GM18861 (cell line): ENCODE data around the gene ACTL7A.
"Not testable (repeated sequence)": the region's sequence is repeated elsewhere in the genome, so short reads cannot be mapped to it uniquely, and the experiment has no call there.

Experiments
- ATAC-seq: cut with Tn5 transposase; IDR thresholded peaks from one replicate; pipeline ENCODE4 v1.9.1; 2021; ENCODE audit not compliant: unreplicated experiment

ACTL7A gene

DNA sequence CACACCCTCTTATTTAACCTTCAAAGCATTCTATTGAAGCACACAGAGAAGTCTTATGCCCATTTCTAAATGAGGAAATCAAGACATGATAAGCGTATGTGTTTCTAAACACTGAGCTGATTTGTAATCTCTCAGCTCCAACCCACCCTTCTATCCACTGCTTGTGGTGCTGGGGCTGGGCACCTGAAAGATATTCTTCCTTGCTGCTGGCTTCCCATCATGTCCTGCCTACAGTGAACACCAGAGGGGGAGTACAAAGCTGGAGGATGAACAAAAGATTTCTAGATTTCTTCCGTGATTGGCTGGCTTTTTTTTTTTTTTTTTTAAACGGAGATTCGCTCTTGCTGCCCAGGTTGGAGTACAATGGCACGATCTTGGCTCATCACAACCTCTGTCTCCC is 14.4 kb downstream of the ACTL7A start:
- ATAC-seq: no peak

DNA sequence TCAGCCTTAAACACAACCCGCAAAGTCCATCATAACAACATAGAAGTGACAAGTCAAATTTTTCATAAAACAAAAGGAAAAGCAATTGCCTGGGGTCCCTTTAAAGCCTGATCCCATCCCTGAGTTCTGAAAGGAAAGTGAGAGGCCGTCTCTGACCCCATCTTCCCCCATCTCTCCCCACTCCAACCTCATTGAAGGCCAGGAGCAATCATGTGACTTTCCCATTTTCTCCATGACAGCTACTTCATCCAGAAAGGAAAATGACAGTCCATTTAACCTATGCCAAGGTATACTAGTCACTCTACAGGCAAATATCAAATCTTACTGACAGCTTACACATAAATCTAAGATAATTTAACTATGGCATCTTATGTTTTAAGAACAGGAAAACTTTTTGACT is 15.5 kb downstream of the ACTL7A start:
- ATAC-seq: no peak

DNA sequence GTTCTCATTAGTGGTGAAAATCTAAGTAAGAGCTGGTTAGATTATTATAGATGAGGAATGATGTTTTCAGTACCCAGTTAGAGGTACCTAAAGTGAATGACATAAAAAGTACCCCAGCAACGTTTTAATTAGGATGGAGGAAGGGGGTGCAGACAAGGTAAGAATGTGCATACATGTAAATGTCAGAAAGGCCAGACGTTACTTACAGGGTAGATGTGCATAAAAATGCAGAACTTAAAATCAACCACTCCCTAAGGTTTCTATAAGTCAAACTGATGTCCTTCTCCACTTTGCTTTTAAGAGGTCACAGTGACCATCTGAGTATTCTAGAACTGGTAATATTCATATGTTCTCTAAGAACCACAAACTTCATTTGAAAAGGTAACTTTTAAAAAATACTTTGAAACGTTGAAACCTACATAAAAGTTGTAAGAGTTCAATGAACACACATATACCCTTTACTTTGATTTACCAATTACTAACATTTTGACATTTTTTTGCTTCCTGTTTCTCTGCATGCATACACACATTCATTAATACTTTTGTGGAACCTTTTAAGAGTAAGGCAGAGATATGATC is 18.8 kb downstream of the ACTL7A start:
- no peak for ATAC-seq

DNA sequence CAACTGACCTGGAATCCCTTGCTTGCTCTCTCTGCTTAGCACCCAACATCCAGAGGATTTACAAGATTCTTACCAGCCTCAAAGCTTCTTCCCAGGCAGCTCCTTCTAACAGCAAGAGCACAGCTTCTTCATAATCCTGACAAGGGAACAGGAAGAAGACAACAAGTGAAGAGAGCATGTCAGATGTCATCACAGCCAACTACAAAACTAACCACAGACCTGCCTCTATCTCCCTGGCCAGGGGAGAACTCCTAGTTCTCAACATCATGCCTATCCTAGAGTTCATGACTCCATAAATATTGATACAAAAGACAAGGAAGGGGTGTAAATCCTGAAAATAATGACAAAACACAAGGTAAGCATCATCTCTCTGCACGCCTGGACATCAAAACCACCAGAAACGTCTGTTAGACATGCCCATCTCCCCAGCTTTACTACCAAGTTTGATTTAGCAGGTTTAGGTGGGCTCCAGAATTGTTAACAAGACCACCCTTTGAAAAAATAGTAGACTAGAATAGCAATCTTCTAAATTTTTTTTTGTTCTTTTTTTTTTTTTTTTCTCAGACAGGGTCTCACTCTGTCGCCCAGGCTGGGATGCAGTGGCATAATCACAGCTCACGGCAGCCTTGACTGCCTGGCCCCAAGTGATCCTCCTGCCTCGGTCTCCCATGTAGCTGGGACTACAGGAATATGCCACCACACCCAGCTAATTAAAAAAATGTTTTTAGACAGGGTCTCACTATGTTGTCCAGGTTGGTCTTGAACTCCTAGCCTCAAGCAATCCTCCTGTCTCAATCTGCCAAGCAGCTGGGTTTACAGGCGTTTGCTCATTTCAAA is 20.2 kb downstream of the ACTL7A start:
- ATAC-seq: no peak

DNA sequence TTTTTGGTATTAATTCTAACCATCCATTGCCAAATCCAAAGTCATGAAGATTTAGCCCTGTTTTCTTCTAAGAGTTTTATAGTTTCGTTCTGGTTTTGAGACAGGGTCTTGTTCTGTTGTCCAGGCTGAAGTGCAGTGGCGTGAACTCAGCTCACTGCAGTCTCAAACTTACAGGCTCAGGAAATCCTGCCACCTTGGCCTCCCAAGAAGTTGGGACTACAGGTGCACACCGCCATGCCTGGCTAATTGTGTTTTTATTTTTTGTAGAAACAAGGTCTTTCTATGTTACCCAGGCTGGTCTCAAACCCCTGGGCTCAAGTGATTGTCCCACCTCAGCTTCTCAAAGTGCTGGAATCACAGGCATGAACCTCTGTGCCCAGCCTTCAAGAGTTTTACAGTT is 21.0 kb downstream of the ACTL7A start:
- ATAC-seq: no peak

DNA sequence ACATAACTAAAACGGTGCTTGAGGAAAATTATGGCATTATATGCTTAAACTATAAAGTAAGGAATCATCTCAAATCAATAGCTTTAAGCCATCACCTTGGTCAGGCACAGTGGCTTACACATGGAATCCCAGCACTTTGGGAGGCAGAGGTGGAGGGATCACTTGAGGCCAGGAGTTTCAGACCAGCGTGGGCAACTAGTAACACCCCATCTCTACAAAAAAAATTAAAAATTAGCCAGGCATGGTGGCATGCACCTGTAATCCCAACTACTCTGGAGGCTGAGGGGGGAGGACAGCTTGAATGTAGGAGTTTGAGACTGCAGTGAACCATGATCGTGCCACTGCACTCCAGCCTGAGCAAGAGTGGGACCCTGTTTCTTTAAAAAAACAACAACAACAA is 22.6 kb downstream of the ACTL7A start:
- ATAC-seq: no peak

DNA sequence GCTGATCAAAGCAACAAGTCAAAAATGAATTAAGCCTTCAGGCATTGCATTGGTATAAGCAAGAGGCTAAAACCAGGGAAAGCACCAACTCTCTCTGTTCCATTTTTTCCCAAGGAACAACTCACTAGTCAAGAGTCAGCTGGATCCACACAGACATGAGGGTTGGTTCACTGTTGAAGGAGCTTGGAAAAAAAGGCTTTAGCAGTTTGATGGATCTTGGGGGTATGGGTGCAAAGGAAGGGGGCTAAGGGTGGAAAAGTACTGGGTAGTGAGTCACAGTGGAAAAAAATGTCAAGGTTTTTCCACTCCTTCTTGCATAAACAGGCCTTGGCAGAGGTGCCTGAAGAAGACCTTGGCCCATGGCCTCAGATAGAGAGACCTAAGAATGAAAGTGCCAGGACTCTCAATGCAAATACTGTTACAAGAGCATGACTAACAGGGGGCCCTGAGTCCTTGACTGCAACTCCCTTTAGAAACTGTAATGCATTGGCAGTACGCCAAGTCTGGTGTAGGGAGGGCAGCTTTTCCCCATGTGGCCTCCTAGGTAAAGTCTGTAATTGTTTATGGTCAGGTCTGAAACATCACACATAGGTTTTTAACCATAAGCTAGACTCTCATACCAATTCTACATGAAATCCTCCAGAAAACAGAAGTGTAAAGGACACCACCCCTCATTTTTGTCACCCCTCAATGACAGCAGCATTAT is 23.7 kb downstream of the ACTL7A start:
- peak; percentile 98 for ATAC-seq

DNA sequence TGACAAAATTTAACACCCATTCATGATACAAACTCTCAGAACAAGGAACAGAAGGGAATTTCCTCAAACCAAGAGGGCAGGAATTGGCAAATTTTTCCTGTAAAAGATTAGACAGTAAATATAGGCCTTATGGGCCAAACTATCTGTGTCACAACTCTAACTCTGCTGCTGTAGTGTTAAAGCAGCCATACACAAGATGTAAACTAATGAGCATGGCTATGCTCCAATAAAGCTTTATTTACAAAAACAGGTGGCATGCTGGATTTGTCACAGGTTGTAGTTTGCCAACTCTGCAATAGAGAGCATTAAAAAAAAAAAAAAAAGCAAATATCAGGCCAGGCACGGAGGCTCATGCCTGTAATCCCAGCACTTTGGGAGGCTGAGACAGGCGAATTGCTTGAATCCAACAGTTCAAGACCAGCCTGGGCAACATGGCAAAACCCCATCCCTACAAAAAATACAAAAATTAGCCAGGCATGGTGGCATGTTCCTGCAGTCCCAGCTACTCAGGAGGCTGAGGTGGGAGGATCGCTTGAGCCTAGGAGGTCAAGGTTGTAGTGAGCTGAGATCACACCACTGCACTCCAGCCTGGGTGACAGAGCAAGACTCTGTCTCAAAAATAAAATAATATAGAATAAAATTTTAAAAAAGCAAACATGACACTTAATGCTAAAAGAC is 24.7 kb downstream of the ACTL7A start:
- ATAC-seq: not testable (repeated sequence)

DNA sequence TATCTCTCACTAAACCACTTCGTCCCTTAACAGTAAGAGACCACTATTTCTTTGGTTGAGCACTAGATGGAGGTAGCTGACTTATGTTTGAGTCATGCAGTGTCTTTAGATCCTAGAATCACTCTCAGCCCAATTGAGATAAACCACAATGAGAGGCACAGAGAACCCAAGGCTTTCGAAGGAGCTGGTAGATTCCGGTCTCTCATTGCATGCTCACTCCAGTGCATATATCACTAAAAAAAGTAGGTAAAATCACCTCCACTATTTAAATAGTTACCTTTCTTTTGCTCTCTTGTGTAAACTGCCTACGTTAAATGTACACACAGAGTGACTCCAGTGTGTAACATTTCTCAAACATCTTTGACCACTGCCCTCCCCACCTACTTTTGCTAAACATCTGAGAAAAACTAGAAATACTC is 27.6 kb downstream of the ACTL7A start:
- no peak for ATAC-seq

DNA sequence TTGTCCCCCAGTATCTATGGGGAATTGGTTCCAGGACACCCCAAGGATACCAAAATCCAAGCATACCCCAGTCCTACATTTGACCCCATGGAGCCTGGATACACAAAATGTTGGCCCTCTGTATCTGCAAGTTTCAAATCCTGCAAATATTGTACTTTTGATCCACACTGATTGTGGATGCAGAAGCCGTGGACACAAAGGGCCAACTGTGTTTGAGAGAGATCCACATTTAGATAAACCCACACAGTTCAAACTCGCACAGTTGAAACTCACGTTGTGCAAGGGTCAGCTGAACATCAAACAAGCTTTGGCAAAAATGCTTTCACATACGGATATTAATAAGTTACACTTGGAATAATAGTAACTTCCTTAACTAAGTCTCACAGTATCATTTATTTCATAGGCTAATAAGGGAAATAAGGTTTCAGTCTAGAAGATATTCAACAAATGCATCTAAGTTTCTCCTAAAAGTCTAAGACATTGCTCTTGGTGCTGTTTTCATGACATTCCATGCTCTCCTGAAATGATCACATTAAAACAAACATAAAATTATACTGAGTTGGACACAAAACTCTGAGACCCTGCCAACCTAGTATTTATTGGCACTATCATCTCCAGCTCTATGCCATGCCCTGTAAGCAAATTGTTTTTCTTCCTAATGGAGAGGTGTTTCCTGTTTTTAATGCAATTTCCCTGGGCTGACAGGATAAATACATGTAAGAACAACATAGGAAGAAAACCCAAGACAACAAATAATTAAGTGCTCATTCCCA is 32.3 kb downstream of the ACTL7A start:
- ATAC-seq: no peak

DNA sequence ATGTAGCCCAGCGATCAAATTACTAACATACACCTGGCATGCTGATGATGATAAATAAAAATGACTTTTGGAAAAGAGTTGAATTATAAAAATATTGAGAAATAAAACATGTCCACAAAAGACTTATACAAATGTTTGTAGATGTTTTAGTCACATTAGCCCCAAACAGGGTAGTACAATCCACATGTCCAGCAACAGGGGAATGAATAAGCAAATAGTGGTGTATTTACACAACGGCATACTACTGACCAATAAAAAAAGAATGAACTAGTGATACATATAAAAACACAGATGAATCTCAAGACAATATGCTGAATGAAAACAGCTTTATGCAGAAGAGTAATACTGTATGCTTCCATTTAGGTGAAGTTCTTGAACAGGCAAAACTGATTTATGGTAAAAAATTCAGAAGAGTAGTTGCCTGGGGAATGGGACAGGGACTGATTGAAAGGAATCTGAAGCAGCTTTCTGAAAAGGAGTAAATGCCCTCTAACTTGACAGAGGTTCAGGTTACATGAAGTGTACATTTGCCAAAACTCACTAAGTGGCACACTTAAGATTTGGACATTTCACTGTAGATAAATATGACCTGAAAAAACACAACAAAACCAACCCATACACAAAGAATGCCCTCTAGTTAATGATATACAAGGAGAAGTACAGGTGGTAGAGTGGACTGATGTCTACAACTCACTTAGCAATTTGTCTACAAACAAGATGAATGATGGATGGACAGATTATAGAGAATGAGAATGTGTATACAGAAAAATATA is 35.4 kb downstream of the ACTL7A start:
- ATAC-seq: no peak

DNA sequence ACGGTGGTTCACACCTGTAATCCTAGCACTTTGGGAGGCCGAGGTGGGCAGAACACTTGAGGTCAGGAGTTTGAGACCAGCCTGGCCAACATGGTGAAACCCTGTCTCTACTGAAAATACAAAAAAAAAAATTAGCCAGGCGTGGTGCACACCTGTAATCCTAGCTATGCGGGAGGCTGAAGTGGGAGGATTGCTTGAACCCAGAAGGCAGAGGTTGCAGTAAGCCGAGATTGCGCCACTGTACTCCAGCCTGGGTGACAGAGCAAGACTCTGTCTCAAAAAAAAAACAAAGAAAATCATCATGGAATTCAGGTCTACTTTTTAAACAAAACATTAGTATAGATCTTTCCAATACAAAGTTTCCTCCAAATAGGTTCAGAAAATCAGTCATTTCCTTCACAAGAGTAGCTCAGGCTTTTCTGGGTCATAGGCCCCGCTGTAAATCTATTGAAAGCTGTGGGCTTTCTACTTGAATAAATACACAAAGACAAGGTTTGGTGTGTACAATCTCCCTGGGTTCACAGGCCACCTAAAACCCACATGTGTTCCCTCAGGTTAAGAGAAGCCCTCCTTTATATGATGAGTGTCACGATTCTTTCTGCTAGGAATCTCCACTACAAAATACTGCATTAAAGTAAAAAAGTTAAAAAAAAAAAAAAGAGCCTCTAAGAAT is 37.1 kb downstream of the ACTL7A start:
- not testable (repeated sequence) for ATAC-seq

DNA sequence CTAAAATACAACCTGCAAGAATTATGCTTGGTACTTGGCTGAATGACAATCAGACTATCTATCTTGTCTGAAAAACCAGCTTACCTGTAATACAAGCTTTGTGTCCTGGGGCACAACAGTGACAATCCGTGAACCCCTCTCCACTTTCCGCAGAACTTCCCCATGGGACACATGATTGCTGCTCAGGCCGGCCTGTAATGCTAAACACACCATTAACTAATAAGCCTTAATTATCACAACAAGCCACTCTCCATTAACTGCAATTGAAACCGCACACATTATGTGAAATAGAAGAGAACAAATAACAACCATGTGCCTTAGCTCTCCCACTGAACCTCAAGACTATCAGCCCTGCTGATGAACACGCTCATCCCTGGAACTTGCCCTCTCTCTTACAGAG is 38.1 kb downstream of the ACTL7A start:
- ATAC-seq: no peak

DNA sequence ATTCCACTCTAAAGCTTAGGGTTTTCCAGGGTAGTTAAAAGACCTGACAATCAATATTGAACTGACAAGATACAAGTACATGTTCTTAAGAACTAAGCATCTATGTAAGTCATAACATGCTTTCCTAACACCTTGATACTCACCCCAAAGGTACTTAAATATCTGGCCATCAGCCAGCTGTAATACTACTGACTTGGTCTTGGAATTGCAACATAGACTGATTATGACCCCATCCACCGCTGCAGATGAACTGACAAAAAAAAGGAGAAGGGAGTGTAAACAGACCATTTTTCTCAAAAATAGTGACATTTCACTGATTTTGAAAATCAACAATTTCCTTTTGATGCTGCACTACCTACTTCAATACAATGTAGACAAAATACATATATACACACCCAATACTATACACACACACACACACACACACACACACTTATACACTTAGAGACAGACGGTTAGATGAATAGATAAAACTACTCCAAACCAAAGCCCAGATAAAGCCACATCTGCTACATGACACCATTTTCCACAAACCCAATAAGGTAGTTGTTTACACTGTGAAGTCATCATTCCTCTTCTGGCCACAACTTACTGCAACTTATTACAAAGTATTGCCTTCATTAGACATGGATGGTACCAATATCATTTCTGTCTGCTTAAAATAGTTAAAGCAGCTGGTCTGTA is 41.5 kb downstream of the ACTL7A start:
- ATAC-seq: no peak

DNA sequence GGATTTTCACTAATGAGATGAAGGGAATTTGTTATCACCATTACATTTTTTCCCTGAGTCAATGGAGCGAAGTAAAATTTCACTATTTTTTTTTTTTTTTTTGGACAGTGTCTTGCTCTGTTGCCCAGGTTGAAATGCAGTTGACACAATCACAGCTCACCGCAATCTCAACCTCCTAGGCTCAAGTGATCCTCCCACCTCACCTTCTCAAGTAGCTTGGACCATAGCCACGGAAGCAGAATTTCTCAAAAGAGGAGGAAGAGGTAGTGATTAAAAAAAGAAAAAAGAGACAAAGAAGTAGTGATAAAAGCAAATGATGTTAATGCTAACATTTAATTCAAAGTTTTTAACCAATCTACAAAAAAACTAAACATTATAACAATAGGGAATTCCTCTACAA is 42.1 kb downstream of the ACTL7A start:
- ATAC-seq: no peak

DNA sequence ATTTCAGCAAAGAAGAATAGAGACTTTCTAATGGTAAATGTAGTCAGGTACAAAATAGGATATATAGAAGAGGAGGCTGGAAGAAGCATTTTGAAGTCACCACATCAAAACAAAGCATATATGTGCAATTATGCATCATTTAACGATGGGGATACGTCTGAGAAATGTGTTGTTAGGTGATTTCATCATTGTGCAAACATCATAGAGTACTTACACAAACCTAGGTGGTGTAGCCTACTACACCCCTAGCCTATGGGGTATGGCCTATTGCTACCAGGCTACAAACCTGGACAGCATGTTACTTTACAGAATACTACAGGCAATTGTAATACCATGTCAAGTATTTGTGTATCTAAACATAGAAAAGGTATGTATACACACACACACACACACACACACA is 43.4 kb downstream of the ACTL7A start:
- ATAC-seq: no peak

DNA sequence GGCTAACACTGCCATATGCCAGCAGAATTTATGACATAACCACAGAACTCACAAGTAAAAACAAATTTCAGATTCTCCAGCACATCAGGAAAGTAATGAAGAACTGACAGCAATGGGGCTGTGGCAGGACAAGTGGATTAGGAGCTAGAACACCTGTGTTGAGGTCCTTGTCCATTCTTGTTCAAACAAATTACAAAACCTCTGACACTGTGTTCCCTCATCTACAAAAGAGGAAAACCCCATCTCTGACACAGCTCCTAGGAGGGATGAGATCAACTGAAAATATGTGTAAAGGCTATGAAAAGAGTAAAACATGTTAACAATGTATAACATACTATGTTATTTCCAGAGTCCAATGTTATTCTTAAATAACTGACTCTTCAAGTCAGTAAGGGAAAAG is 48.3 kb downstream of the ACTL7A start:
- no peak for ATAC-seq

DNA sequence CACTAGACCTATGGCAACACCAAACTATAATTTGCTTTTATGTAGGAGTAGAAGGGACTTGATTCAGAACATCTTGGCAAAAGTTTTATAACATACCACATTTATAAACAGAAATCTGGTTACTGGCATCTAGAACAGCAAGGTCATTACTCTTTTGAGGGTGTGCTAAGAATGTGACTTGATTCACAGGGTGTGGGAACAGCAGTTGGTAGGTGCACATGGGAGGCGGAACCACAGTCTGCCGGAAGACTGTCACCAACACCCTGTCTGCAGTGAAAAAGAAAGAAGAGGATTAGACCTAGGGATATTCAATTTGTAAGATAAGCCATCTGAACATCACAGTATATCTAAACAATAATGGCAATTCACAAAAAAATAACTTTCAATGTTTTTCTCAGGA is 48.8 kb downstream of the ACTL7A start:
- ATAC-seq: no peak

DNA sequence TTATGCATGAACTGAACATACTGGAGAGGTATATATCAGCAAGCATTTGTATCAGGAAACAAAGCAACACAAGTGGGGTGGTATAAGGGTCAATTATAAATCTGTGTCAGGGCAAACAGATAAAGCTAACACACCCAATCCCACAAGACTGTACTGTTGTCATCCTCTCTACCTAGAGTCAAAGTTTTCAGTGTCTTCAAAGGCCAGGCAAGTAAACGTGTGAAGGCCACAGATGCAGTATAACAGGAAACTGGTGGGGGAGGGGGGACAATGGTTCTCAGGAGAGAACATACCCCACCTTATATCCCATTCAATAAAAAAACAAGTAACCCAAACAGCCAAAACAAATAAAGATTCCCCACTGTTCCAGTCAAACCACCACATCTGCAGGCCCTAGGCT is 49.8 kb downstream of the ACTL7A start:
- no peak for ATAC-seq
